Measurements from ENCODE around the gene UBE2E3.

UBE2E3 gene

GRCh38 chr2:180980106-180980942, at the start of gene UBE2E3:
Gene UBE2E3 (plus strand): TSS chr2:180980605. CDS start chr2:180982043, 1,438 bp downstream.
- DNase-seq: peak; percentile 83

GRCh38 chr2:180931841-180932240, 48.6 kb upstream of the UBE2E3 start:
- DNase-seq: no peak

- no peak for DNase-seq
Measured at GRCh38 chr2:180933332-180933731, 47.1 kb upstream of the UBE2E3 start.

GRCh38 chr2:180934911-180935310, 45.5 kb upstream of the UBE2E3 start:
- no peak for DNase-seq

- peak; percentile 66 for DNase-seq
Measured at GRCh38 chr2:180937480-180937879, 42.9 kb upstream of the UBE2E3 start.

GRCh38 chr2:180938451-180938850, 42.0 kb upstream of the UBE2E3 start:
- peak; percentile 2 for DNase-seq

GRCh38 chr2:180943275-180943674, 37.1 kb upstream of the UBE2E3 start:
- DNase-seq: no peak

GRCh38 chr2:180944372-180944771, 36.0 kb upstream of the UBE2E3 start:
- DNase-seq: no peak

GRCh38 chr2:180947208-180947689, 33.2 kb upstream of the UBE2E3 start:
- DNase-seq: no peak

- no peak for DNase-seq
Measured at GRCh38 chr2:180949896-180950295, 30.5 kb upstream of the UBE2E3 start.

- DNase-seq: no peak
Measured at GRCh38 chr2:180952082-180952481, 28.3 kb upstream of the UBE2E3 start.

GRCh38 chr2:180952731-180953336, 27.6 kb upstream of the UBE2E3 start:
- DNase-seq: no peak

GRCh38 chr2:180953550-180953949, 26.9 kb upstream of the UBE2E3 start:
- no peak for DNase-seq

GRCh38 chr2:180955101-180955500, 25.3 kb upstream of the UBE2E3 start:
- DNase-seq: no peak

- no peak for DNase-seq
Measured at GRCh38 chr2:180959787-180960186, 20.6 kb upstream of the UBE2E3 start.

- no peak for DNase-seq
Measured at GRCh38 chr2:180960982-180961381, 19.4 kb upstream of the UBE2E3 start.

- no peak for DNase-seq
Measured at GRCh38 chr2:180962727-180963314, 17.6 kb upstream of the UBE2E3 start.

- DNase-seq: no peak
Measured at GRCh38 chr2:180966378-180966777, 14.0 kb upstream of the UBE2E3 start.

- DNase-seq: no peak
Measured at GRCh38 chr2:180969124-180969523, 11.3 kb upstream of the UBE2E3 start.

GRCh38 chr2:180970016-180970415, 10.4 kb upstream of the UBE2E3 start:
- no peak for DNase-seq

GRCh38 chr2:180971811-180972210, 8.6 kb upstream of the UBE2E3 start:
- DNase-seq: no peak

- no peak for DNase-seq
Measured at GRCh38 chr2:180975585-180975984, 4.8 kb upstream of the UBE2E3 start.

GRCh38 chr2:180978903-180979748, 1.3 kb upstream of the UBE2E3 start:
- DNase-seq: no peak
